Mucosa of descending colon (tissue), 3 donors: Measurements from ENCODE around the gene PJVK. TPM values are rescaled to one million over a fixed set of nuclear protein-coding genes. Genes with fewer than 3 reads are reported as not detected.

Experiments
- ATAC-seq: fragments of 200-7000 bp; cut with Tn5 transposase; one replicate; pipeline ENCODE4 v1.9.1; 2020; ENCODE audit warnings: mild to moderate bottlenecking, moderate library complexity
- DNase-seq, 3 donors: peaks; one replicate each; pipeline ENCODE4 v3.0.0-alpha.2; 2020
- H3K36me3 ChIP-seq: fragments of 200-600 bp; one replicate; pipeline ENCODE4 v1.8.0; 2021; ENCODE audit warnings: low read depth, mild to moderate bottlenecking
- H3K4me1 ChIP-seq: fragments of 200-600 bp; one replicate; pipeline ENCODE4 v1.8.0; 2021; ENCODE audit warnings: low read depth, mild to moderate bottlenecking
- H3K4me3 ChIP-seq: fragments of 200-600 bp; one replicate; pipeline ENCODE4 v1.8.0; 2021; ENCODE audit warnings: mild to moderate bottlenecking
- H3K9me3 ChIP-seq: fragments of 200-600 bp; one replicate; pipeline ENCODE4 v1.8.0; 2021; ENCODE audit warnings: mild to moderate bottlenecking
- intact Hi-C, 2 donors: fragments of 100-400 bp; cut with DNase I in 1 of 2; cut with micrococcal nuclease in 1 of 2; formaldehyde crosslinking; loops; one replicate each; pipeline versions ENCODE4 v1.11.0 to v1.11.1; 2022; cut with DNase I, micrococcal nuclease
- total RNA-seq, 3 donors: library from RNA; stranded (reverse); fragmentation: NEBNext Ultra II Directional in 2 of 3; extraction: Animal tissue kit (Norgen Biotek cat#: 25700) in 2 of 3; gene quantifications; one replicate each; pipeline versions ENCODE4 v1.2.1 to v1.2.4, GENCODE V29; 2021 to 2023
- TF ChIP-seq, protein P1 (sequence below): fragments of 200-600 bp; IDR thresholded peaks from one replicate; pipeline ENCODE4 v1.8.0; 2022; ENCODE audit warnings: antibody characterized with exemption, mild to moderate bottlenecking
- donor health status: DM: no; HTN: no; CAD: no; lungs with moderate emphysema.
- donor health status: DM: no; HTN: no; CAD: no.
- donor health status: DM: no; HTN: yes; CAD: no.

PJVK gene
- total RNA-seq, 3 donors from 2014 or later: 1.4 to 3.3 (median 1.5) TPM

DNA sequence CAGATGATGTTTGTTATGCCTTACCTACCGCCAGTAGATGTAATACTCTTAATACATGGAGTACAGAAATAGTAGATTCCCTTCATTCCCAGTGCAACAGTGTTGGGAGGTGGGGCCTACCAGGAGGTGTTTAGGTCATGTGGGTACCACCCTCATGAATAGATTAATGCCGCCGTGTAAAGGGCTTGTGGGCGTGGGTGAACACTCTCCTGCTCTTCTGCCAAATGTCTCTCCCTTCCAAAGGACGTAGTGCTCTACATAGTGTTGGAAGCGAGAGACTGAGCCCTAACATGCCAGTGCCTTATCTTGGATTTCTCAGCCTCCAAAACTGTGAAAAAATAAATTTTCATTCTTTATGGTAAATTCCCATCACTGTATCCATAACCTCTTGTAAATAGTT, 59.2 kb downstream of the PJVK start:
- H3K4me1 ChIP-seq: no peaks in the 10 kb centered on the region
- no peak overlapping the region for H3K4me3 ChIP-seq
- DNase-seq (no peak), ATAC-seq (no peak)
- intact Hi-C loops: no loop called here
- TF ChIP-seq, protein P1, sequence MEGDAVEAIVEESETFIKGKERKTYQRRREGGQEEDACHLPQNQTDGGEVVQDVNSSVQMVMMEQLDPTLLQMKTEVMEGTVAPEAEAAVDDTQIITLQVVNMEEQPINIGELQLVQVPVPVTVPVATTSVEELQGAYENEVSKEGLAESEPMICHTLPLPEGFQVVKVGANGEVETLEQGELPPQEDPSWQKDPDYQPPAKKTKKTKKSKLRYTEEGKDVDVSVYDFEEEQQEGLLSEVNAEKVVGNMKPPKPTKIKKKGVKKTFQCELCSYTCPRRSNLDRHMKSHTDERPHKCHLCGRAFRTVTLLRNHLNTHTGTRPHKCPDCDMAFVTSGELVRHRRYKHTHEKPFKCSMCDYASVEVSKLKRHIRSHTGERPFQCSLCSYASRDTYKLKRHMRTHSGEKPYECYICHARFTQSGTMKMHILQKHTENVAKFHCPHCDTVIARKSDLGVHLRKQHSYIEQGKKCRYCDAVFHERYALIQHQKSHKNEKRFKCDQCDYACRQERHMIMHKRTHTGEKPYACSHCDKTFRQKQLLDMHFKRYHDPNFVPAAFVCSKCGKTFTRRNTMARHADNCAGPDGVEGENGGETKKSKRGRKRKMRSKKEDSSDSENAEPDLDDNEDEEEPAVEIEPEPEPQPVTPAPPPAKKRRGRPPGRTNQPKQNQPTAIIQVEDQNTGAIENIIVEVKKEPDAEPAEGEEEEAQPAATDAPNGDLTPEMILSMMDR: no peak
- no peaks in the 10 kb centered on the region for H3K9me3 ChIP-seq
- H3K36me3 ChIP-seq: no peaks in the 10 kb centered on the region

Other genes with a start within 250 kb of the PJVK start
- 10 to 100 TPM; 28.7 to 55.6 (median 31.5) TPM for gene PRKRA, start 203 bp upstream of the PJVK start, total RNA-seq
- gene FKBP7, start 27.2 kb downstream of the PJVK start, total RNA-seq: 1 to 10 TPM; 2.1 to 8.7 (median 7.3) TPM
- gene PLEKHA3, start 29.1 kb downstream of the PJVK start, total RNA-seq: 10 to 100 TPM; 24.1 to 47.6 (median 26.3) TPM